ENCODE data around the gene NAMPT.

NAMPT gene

GRCh38 chr7:106249488-106249887 lies 35.3 kb downstream of the NAMPT start:
- in situ Hi-C loops (cut with MboI; ENCODE audit: low sequenced_read_pairs) = no loop called here
- no peaks in the 10 kb centered on the region for H3K27me3 ChIP-seq (ENCODE audit: low read depth)
- no peak overlapping the region for H3K4me3 ChIP-seq
- peaks cover 18% of the 10 kb centered on the region for H3K36me3 ChIP-seq (replicated peaks)
- no peaks in the 10 kb centered on the region for H3K9me3 ChIP-seq
- no peaks in the 10 kb centered on the region for H3K4me1 ChIP-seq
- no peak for DNase-seq (ENCODE audit: low spot score in 2 of 2)

- H3K4me1 ChIP-seq = no peaks in the 10 kb centered on the region
- no peaks in the 10 kb centered on the region for H3K9me3 ChIP-seq
- H3K4me3 ChIP-seq = no peak overlapping the region
- in situ Hi-C loops (cut with MboI; ENCODE audit: low sequenced_read_pairs) = no loop called here
- DNase-seq (ENCODE audit: low spot score in 2 of 2) = no peak
- H3K27me3 ChIP-seq (ENCODE audit: low read depth) = no peaks in the 10 kb centered on the region
- peaks cover 18% of the 10 kb centered on the region for H3K36me3 ChIP-seq (replicated peaks)
These were observed 36.2 kb downstream of the NAMPT start for GRCh38 chr7:106248600-106248999.

DNA sequence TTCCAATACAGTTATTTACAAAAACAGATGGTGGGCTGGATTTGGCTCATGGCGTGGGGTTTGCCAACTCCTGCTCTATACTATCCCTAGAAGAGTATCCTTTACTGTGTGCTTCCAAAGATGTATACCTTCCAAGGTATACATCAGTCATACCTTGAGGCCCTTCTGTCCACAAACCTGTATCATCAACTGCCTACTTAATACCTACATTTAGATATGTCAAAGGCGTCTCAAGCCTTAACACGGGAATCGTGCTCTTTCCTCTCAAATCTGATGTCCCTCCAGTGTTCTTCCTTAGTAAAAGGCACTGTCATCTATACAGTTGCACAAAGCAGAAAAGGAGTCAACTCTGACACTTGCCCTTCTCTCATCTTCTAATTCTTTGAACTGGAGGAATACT lies 36.9 kb downstream of the NAMPT start:
- in situ Hi-C loops (cut with MboI; ENCODE audit: low sequenced_read_pairs) = no loop called here
- Histone ChIP-seq H3K9me3 (no peaks in the 10 kb centered on the region), H3K36me3 (replicated peaks) (peaks cover 17% of the 10 kb centered on the region), H3K27me3 (ENCODE audit: low read depth) (no peaks in the 10 kb centered on the region), H3K4me1 (no peaks in the 10 kb centered on the region), H3K4me3 (no peak overlapping the region)
- no peak for DNase-seq (ENCODE audit: low spot score in 2 of 2)

DNA sequence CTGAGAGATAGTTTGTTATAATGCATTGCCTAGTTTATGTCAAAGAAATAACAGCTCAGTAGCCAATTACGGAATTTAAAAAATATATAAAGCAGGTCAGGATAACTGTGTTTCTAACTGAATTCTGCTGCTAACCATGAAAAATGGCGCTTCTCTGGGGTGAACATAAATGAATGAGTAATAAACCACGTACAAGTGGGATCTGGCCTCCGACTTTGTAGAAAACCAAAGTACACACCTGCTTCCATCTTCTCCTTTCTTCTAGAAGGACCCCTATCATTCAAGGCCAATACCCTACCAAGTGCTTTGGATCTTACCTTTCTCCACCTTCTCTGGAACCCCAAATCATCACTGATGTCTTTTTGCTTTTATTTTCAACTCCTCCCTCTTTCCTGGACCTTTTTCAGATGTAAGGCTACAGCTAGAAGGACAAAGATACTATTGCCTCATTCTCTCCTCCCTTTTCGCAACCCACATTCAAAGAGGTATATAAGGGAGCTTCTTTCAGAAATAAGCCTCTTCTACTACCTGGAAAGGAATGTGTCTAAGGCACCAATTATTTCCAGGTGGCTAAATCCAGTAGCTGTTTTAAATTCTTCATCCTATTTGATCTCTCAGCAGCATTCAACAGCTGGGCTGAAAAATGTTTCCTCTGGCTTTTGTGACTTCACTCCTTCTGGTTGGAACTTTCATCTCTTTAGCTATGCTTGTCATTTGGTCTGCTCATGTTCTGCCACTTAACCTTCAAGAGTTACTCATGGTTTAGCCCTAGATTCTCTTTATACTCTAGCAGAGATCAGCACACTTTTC lies 37.7 kb downstream of the NAMPT start:
- Histone ChIP-seq H3K4me1 (no peaks in the 10 kb centered on the region), H3K9me3 (no peaks in the 10 kb centered on the region), H3K36me3 (replicated peaks) (peaks cover 10% of the 10 kb centered on the region), H3K4me3 (no peak overlapping the region), H3K27me3 (ENCODE audit: low read depth) (no peaks in the 10 kb centered on the region)
- no peak for DNase-seq (ENCODE audit: low spot score in 2 of 2)
- in situ Hi-C loops (cut with MboI; ENCODE audit: low sequenced_read_pairs) = no loop called here

GRCh38 chr7:106243893-106244292 lies 40.9 kb downstream of the NAMPT start:
- H3K27me3 ChIP-seq (ENCODE audit: low read depth) = no peaks in the 10 kb centered on the region
- in situ Hi-C loops (cut with MboI; ENCODE audit: low sequenced_read_pairs) = no loop called here
- H3K36me3 ChIP-seq (replicated peaks) = peaks cover 2% of the 10 kb centered on the region; the same call in 1 of the 2 replicates
- DNase-seq (ENCODE audit: low spot score in 2 of 2) = no peak
- H3K4me3 ChIP-seq = no peak overlapping the region
- no peaks in the 10 kb centered on the region for H3K4me1 ChIP-seq
- no peaks in the 10 kb centered on the region for H3K9me3 ChIP-seq

GRCh38 chr7:106239406-106239805 lies 45.4 kb downstream of the NAMPT start:
- in situ Hi-C loops (cut with MboI; ENCODE audit: low sequenced_read_pairs) = no loop called here
- no peaks in the 10 kb centered on the region for H3K4me1 ChIP-seq
- H3K27me3 ChIP-seq (ENCODE audit: low read depth) = no peaks in the 10 kb centered on the region
- no peaks in the 10 kb centered on the region for H3K9me3 ChIP-seq
- DNase-seq (ENCODE audit: low spot score in 2 of 2) = no peak
- no peaks in the 10 kb centered on the region for H3K36me3 ChIP-seq (replicated peaks)
- no peak overlapping the region for H3K4me3 ChIP-seq

- Histone ChIP-seq H3K9me3 (no peaks in the 10 kb centered on the region), H3K27me3 (ENCODE audit: low read depth) (no peaks in the 10 kb centered on the region), H3K4me3 (no peak overlapping the region), H3K4me1 (no peaks in the 10 kb centered on the region), H3K36me3 (replicated peaks) (no peaks in the 10 kb centered on the region)
- in situ Hi-C loops (cut with MboI; ENCODE audit: low sequenced_read_pairs) = no loop called here
- no peak for DNase-seq (ENCODE audit: low spot score in 2 of 2)
These were observed 46.0 kb downstream of the NAMPT start for GRCh38 chr7:106238830-106239229.

DNA sequence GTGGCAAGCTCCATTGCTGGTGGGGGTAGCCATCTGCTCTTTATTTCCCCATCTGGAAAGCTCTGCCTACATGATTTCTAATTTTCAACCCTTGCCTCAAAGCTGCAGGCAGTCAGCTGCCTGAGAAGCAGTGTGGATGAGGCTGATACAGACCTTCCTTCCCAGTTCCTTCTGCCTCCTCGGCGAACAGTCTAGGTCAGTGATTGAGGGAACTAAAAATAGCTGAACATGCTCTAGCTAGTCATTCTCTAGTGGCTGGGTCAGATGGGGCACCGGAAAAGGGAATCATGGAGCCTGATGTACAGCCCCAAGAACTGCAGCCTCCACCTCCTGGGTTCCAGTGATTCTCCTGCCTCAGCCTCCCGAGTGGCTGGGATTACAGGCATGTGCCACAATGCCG lies 48.7 kb downstream of the NAMPT start:
- Histone ChIP-seq H3K36me3 (replicated peaks) (no peaks in the 10 kb centered on the region), H3K27me3 (ENCODE audit: low read depth) (no peaks in the 10 kb centered on the region), H3K4me1 (no peaks in the 10 kb centered on the region), H3K9me3 (no peaks in the 10 kb centered on the region), H3K4me3 (no peak overlapping the region)
- no peak for DNase-seq (ENCODE audit: low spot score in 2 of 2)
- in situ Hi-C loops (cut with MboI; ENCODE audit: low sequenced_read_pairs) = no loop called here

- Histone ChIP-seq H3K9me3 (no peaks in the 10 kb centered on the region), H3K4me1 (no peaks in the 10 kb centered on the region), H3K36me3 (replicated peaks) (no peaks in the 10 kb centered on the region), H3K4me3 (no peak overlapping the region), H3K27me3 (ENCODE audit: low read depth) (no peaks in the 10 kb centered on the region)
- DNase-seq (ENCODE audit: low spot score in 2 of 2) = no peak
- in situ Hi-C loops (cut with MboI; ENCODE audit: low sequenced_read_pairs) = no loop called here
These were observed 50.4 kb downstream of the NAMPT start for GRCh38 chr7:106234425-106234824.

GRCh38 chr7:106231856-106232490 lies 52.8 kb downstream of the NAMPT start:
- no peak for DNase-seq (ENCODE audit: low spot score in 2 of 2)
- in situ Hi-C loops (cut with MboI; ENCODE audit: low sequenced_read_pairs) = no loop called here
- no peaks in the 10 kb centered on the region for H3K9me3 ChIP-seq
- no peaks in the 10 kb centered on the region for H3K27me3 ChIP-seq (ENCODE audit: low read depth)
- H3K4me1 ChIP-seq = no peaks in the 10 kb centered on the region
- no peaks in the 10 kb centered on the region for H3K36me3 ChIP-seq (replicated peaks)
- no peak overlapping the region for H3K4me3 ChIP-seq

- no peak overlapping the region for H3K4me3 ChIP-seq
- H3K36me3 ChIP-seq (replicated peaks) = no peaks in the 10 kb centered on the region
- in situ Hi-C loops (cut with MboI; ENCODE audit: low sequenced_read_pairs) = no loop called here
These were observed 58.9 kb downstream of the NAMPT start for GRCh38 chr7:106225856-106226255.

DNA sequence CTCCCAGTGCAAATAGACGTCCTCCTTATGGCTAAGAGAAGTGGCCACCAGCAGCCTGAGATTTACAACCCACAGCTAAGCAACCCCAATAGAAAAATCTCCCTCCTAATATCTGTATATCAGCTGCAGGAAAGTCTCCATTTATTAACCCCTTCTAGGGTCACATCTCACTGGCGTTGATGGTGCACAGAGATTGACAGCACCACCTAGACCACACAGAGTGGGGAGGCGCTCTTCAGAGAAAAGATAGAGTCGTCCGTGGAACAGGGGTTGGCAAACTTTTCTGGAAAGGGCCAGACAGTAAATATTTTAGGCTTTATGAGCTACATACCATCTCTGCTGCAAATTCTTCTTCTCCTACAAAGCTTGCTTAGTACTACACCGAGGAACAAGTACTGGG lies 60.0 kb downstream of the NAMPT start:
- Histone ChIP-seq H3K9me3 (no peaks in the 10 kb centered on the region), H3K4me3 (no peak overlapping the region), H3K4me1 (no peaks in the 10 kb centered on the region), H3K36me3 (replicated peaks) (no peaks in the 10 kb centered on the region), H3K27me3 (ENCODE audit: low read depth) (peaks cover 9% of the 10 kb centered on the region)
- in situ Hi-C loops (cut with MboI; ENCODE audit: low sequenced_read_pairs) = no loop called here
- DNase-seq (ENCODE audit: low spot score in 2 of 2) = no peak

More at GRCh38 chr7:106225856-106226255, 58.9 kb downstream of the NAMPT start:
- DNase-seq (ENCODE audit: low spot score in 2 of 2) = no peak
- Histone ChIP-seq H3K4me1 (no peaks in the 10 kb centered on the region), H3K27me3 (ENCODE audit: low read depth) (peaks cover 4% of the 10 kb centered on the region; the same call in 1 of the 2 replicates), H3K9me3 (no peaks in the 10 kb centered on the region)

DNA sequence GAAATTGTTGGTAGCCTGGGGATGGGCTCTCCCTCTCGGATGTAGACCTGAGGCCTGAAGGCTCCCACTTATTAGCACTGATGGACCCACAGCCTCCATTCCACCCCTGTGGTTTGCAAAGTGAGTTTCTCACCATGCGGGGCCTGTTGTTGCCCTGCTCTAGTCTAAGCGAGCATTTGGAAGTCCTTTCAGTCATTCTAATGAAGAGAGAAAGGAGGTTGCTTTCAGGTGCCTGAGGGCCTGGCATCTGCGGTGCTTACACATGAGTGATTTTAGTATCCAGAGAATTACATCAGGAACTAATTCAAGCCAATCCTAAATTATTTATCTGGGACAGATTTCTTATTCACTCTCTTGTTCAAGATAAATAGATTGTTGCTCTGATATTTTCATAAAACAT lies 61.6 kb downstream of the NAMPT start:
- H3K9me3 ChIP-seq = no peaks in the 10 kb centered on the region
- H3K4me1 ChIP-seq = no peaks in the 10 kb centered on the region
- no peak overlapping the region for H3K4me3 ChIP-seq
- in situ Hi-C loops (cut with MboI; ENCODE audit: low sequenced_read_pairs) = no loop called here
- DNase-seq (ENCODE audit: low spot score in 2 of 2) = no peak
- no peaks in the 10 kb centered on the region for H3K36me3 ChIP-seq (replicated peaks)
- peaks cover 9% of the 10 kb centered on the region for H3K27me3 ChIP-seq (ENCODE audit: low read depth)

GRCh38 chr7:106222545-106222944 lies 62.2 kb downstream of the NAMPT start:
- no peaks in the 10 kb centered on the region for H3K36me3 ChIP-seq (replicated peaks)
- no peak overlapping the region for H3K4me3 ChIP-seq
- no peaks in the 10 kb centered on the region for H3K9me3 ChIP-seq
- no peak for DNase-seq (ENCODE audit: low spot score in 2 of 2)
- in situ Hi-C loops (cut with MboI; ENCODE audit: low sequenced_read_pairs) = no loop called here
- H3K4me1 ChIP-seq = no peaks in the 10 kb centered on the region
- peaks cover 11% of the 10 kb centered on the region for H3K27me3 ChIP-seq (ENCODE audit: low read depth)

Data from HAP-1 (cell line).